Endothelial cell of umbilical vein (primary cell): ENCODE measurements around the gene TRMT6. TPM values are rescaled to one million over a fixed set of nuclear protein-coding genes. Genes with fewer than 3 reads are reported as not detected.

Experiments used
- BruUV-seq: library from RNA; stranded (reverse); fragments of 400-500 nt; replicated peaks from 2 replicates; lab custom pipeline; 2021; lab: Mats Ljungman, UMichigan
- CTCF ChIA-PET: fragments of 300-600, 350-600 bp; sonication (Branson Sonifier 250); formaldehyde crosslinking; loops from one replicate; lab custom pipeline; 2021; ENCODE audit warnings: antibody characterized with exemption, inconsistent platforms; lab: Charles Lee
- POLR2A ChIA-PET: fragments of 300-600, 350-600 bp; sonication (Branson Sonifier 250); formaldehyde crosslinking; loops from one replicate; lab custom pipeline; 2021; ENCODE audit warnings: antibody characterized with exemption, inconsistent platforms; lab: Charles Lee
- DNase-seq: peaks from one replicate; pipeline ENCODE4 v3.0.0-alpha.2; 2011; ENCODE audit warnings: low read depth, low spot score
- FAIRE-seq: peaks from 2 replicates; lab custom pipeline; 2011; peaks lifted over from hg19 to GRCh38; lab: Jason Lieb, UNC
- H2AFZ ChIP-seq: 2 replicates; pipeline ENCODE4 v1.6.0; 2012; ENCODE audit warnings: low read depth, low read length, control low read depth, inconsistent platforms
- H3K27ac ChIP-seq: 2 replicates; pipeline ENCODE4 v1.5.1; 2011; ENCODE audit warnings: low read depth, mild to moderate bottlenecking, control low read depth, low read length, moderate library complexity; ENCODE audit not compliant: insufficient read depth
- H3K27me3 ChIP-seq, 2 experiments: 2 replicates each; pipeline versions ENCODE4 v1.6.0 to v1.6.1; 2011; ENCODE audit warnings: low read length in 2 of 2, mixed read lengths in 1 of 2; ENCODE audit not compliant: control insufficient read depth in 2 of 2, insufficient read depth in 2 of 2
- H3K36me3 ChIP-seq, 2 experiments: 2 replicates in 1 of 2; 3 replicates in 1 of 2; pipeline ENCODE4 v1.5.1; 2011; ENCODE audit warnings: low read length in 2 of 2, mild to moderate bottlenecking in 1 of 2, moderate library complexity in 1 of 2; ENCODE audit not compliant: control insufficient read depth in 2 of 2, insufficient read depth in 2 of 2; ENCODE audit errors: extremely low read depth in 1 of 2
- H3K4me1 ChIP-seq: 3 replicates; pipeline ENCODE4 v1.5.1; 2011; ENCODE audit warnings: mild to moderate bottlenecking, low read length; ENCODE audit not compliant: control insufficient read depth, insufficient read depth; ENCODE audit errors: extremely low read depth
- H3K4me2 ChIP-seq: 2 replicates; pipeline ENCODE4 v1.6.1; 2011; ENCODE audit warnings: low read length, control low read depth, mixed read lengths; ENCODE audit not compliant: insufficient read depth
- H3K4me3 ChIP-seq, 3 experiments: fragments of 200-600 bp in 1 of 3; sonication (generic), shearing (Covaris generic) in 1 of 3; replicated peaks in 1 of 3; 2 replicates each; pipeline ENCODE4 v1.5.1; 2011 to 2016; ENCODE audit warnings: control low read depth in 3 of 3, low read length in 3 of 3, mild to moderate bottlenecking in 2 of 3, inconsistent platforms in 1 of 3, low read depth in 1 of 3, moderate library complexity in 1 of 3; ENCODE audit not compliant: insufficient read depth in 1 of 3
- H3K79me2 ChIP-seq: 2 replicates; pipeline ENCODE4 v1.6.0; 2012; ENCODE audit warnings: low read length, inconsistent platforms; ENCODE audit not compliant: control insufficient read depth, insufficient read depth
- H3K9ac ChIP-seq: replicated peaks from 2 replicates; pipeline ENCODE3; 2011; ENCODE audit warnings: low read length, control low read depth; ENCODE audit not compliant: insufficient read depth; ENCODE audit errors: extremely low read depth
- H3K9me1 ChIP-seq: replicated peaks from 3 replicates; pipeline ENCODE4 v1.6.0; 2011; ENCODE audit warnings: mild to moderate bottlenecking, low read length; ENCODE audit not compliant: control insufficient read depth, insufficient read depth; ENCODE audit errors: extremely low read depth
- H3K9me3 ChIP-seq: replicated peaks from 2 replicates; pipeline ENCODE4 v1.5.1; 2012; ENCODE audit warnings: low read length, inconsistent platforms; ENCODE audit not compliant: control insufficient read depth, insufficient read depth
- H4K20me1 ChIP-seq: replicated peaks from 2 replicates; pipeline ENCODE3; 2011; ENCODE audit warnings: mild to moderate bottlenecking, low read length; ENCODE audit not compliant: control insufficient read depth, insufficient read depth; ENCODE audit errors: extremely low read depth
- EZH2 ChIP-seq: IDR thresholded peaks from 2 replicates; pipeline ENCODE4 v1.6.1; 2012; ENCODE audit warnings: borderline replicate concordance, low read depth, mild to moderate bottlenecking, moderate library complexity, low read length, inconsistent platforms; ENCODE audit not compliant: severe bottlenecking
- FOS ChIP-seq: IDR thresholded peaks from 2 replicates; pipeline ENCODE4 v1.6.1; 2011; ENCODE audit warnings: mild to moderate bottlenecking, low read length, moderate library complexity, borderline replicate concordance; ENCODE audit not compliant: insufficient read depth
- GATA2 ChIP-seq: IDR thresholded peaks from 2 replicates; pipeline ENCODE4 v1.7.0; 2011; ENCODE audit warnings: low read depth, mild to moderate bottlenecking, moderate library complexity, mixed read lengths, low read length; ENCODE audit not compliant: insufficient read length, insufficient read depth
- JUN ChIP-seq: IDR thresholded peaks from 2 replicates; pipeline ENCODE4 v1.6.1; 2011; ENCODE audit warnings: borderline replicate concordance, low read depth; ENCODE audit not compliant: insufficient read length, insufficient read depth
- MYC ChIP-seq: IDR thresholded peaks from one replicate; pipeline ENCODE4 v1.6.1; 2011; ENCODE audit warnings: mild to moderate bottlenecking, low read depth, low read length
- POLR2A ChIP-seq: IDR thresholded peaks from 2 replicates; pipeline ENCODE4 v1.6.1; 2012; ENCODE audit warnings: low read depth, mild to moderate bottlenecking, control low read depth, low read length
- POLR2AphosphoS5 ChIP-seq: IDR thresholded peaks from 2 replicates; pipeline ENCODE4 v1.6.1; 2012; ENCODE audit warnings: low read depth, mild to moderate bottlenecking, control low read depth, low read length, moderate library complexity; ENCODE audit not compliant: insufficient read depth
- dilution Hi-C: fragments of 300-500 bp; cut with MboI; formaldehyde crosslinking; loops from one replicate; pipeline ENCODE4 v1.15.0; 2019; ENCODE audit warnings: low sequenced_read_pairs; ENCODE audit not compliant: extremely low pct_ligation_motif_present
- intact Hi-C: fragments of 100-400 bp; cut with micrococcal nuclease; formaldehyde crosslinking; loops from one replicate; pipeline ENCODE4 v1.10.0; 2022
- polyA plus RNA-seq, 4 experiments: library from polyadenylated mRNA; depleted of rRNA in 3 of 4; stranded (reverse) in 3 of 4; unstranded in 1 of 4; fragments of >200 nt; gene quantifications; 2 replicates each; pipeline versions ENCODE4 v1.2.1 to v1.2.3, GENCODE V29; 2011 to 2012; ENCODE audit warnings: missing spikeins in 1 of 4
- total RNA-seq: library from RNA; stranded (reverse); gene quantifications from 2 replicates; pipeline ENCODE4 v1.2.3, GENCODE V29; 2021
- TF ChIP-seq, protein P1 (sequence below), 2 donors: IDR thresholded peaks; 1 replicate in 1 of 2; 2 replicates in 1 of 2; pipeline ENCODE4 v1.5.1; 2011; ENCODE audit warnings: low read length in 2 of 2, mild to moderate bottlenecking in 2 of 2, moderate library complexity in 2 of 2, control low read depth in 1 of 2, inconsistent platforms in 1 of 2, low read depth in 1 of 2; ENCODE audit not compliant: insufficient read depth in 1 of 2; ENCODE audit errors: extremely low read depth in 1 of 2
- TF ChIP-seq, protein P2 (sequence below): IDR thresholded peaks from 2 replicates; pipeline ENCODE4 v1.6.1; 2011; ENCODE audit not compliant: insufficient read depth, insufficient read length

Gene TRMT6
- total and polyA plus RNA-seq, 2 donors (not counting 3 experiments of a cell fraction or from before 2014, with no cell fraction given) = 4.1 to 12.0 TPM

DNA sequence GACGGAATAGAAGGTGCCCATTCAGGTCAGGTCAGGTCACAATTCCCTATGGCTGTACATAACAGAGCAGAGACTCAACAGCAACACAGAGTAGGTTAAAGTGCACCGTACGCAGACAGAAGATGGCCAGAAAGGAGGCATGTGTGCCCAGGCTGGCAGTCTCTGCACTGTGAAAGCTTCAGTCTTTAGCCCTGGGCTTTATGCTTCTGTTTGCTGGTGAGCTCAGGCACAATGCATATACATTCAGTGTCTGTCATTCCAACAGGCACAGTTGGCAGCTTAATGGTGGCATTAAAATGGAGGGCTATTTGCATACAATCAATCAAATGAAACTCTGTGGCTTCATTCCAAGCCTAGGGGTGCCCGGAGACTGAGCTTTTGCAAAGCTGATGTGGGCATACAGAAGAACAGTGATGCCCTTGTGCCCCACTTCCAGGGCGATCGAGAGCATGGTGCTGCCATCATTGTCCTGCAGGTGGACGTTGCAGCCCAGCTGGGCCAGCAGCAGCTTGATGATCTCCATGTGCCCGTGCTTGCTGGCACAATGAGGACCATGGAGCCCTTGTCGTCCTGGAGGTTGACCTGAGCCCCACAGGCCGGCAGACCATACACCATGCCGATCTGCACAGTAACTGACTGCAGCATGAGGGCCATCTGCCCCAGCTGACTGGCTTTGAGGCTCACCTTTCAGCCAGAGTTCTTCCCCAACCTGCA lies 22.4 kb downstream of the TRMT6 start:
- H3K27me3 ChIP-seq = peaks cover 8 to 15% of the 10 kb centered on the region in 2 experiments
- DNase-seq (no peak), FAIRE-seq (no peak)
- no peaks in the 10 kb centered on the region for H3K36me3 ChIP-seq
- H3K79me2 ChIP-seq = no peaks in the 10 kb centered on the region
- no peak overlapping the region for H2AFZ ChIP-seq
- ChIA-PET POLR2A (no interaction called here), CTCF (interaction anchor here (0.5 to 1.3 kb wide), 5 partner anchors 67 to 399 kb away, joined by 3 read pairs; no protein-coding TSS in a partner anchor)
- no TSS peak for BruUV-seq
- no peaks in the 10 kb centered on the region for H4K20me1 ChIP-seq
- no peak overlapping the region for H3K9ac ChIP-seq
- H3K27ac ChIP-seq = no peak overlapping the region
- no peak for TF ChIP-seq JUN
- TF ChIP-seq POLR2A = no peak
- TF ChIP-seq, protein P1, sequence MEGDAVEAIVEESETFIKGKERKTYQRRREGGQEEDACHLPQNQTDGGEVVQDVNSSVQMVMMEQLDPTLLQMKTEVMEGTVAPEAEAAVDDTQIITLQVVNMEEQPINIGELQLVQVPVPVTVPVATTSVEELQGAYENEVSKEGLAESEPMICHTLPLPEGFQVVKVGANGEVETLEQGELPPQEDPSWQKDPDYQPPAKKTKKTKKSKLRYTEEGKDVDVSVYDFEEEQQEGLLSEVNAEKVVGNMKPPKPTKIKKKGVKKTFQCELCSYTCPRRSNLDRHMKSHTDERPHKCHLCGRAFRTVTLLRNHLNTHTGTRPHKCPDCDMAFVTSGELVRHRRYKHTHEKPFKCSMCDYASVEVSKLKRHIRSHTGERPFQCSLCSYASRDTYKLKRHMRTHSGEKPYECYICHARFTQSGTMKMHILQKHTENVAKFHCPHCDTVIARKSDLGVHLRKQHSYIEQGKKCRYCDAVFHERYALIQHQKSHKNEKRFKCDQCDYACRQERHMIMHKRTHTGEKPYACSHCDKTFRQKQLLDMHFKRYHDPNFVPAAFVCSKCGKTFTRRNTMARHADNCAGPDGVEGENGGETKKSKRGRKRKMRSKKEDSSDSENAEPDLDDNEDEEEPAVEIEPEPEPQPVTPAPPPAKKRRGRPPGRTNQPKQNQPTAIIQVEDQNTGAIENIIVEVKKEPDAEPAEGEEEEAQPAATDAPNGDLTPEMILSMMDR (IDR thresholded peaks at IDR 0.05; ENCODE audit: extremely low read depth in 1 of 2, insufficient read depth in 1 of 2, low read depth in 1 of 2, low read length in 2 of 2) = no peak
- TF ChIP-seq, protein P2, sequence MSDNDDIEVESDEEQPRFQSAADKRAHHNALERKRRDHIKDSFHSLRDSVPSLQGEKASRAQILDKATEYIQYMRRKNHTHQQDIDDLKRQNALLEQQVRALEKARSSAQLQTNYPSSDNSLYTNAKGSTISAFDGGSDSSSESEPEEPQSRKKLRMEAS = no peak
- TF ChIP-seq MYC = no peak
- no peak for TF ChIP-seq GATA2
- no peak for TF ChIP-seq FOS
- TF ChIP-seq POLR2AphosphoS5 = no peak
- TF ChIP-seq EZH2 = no peak
- H3K4me3 ChIP-seq = no peak overlapping the region
- H3K4me2 ChIP-seq = no peak overlapping the region
- dilution Hi-C loops (no loop called here), intact Hi-C loops (no loop called here)
- no peaks in the 10 kb centered on the region for H3K9me3 ChIP-seq
- H3K9me1 ChIP-seq = no peaks in the 10 kb centered on the region
- H3K4me1 ChIP-seq = no peaks in the 10 kb centered on the region
